DND-41 (cell line): ENCODE measurements around the gene CSF3R.

Source experiments
- ATAC-seq: fragments of 200-7000 bp; cut with Tn5 transposase; 3 replicates; pipeline ENCODE4 v1.9.1; 2021; ENCODE audit warnings: low read depth; ENCODE audit not compliant: insufficient read depth
- DNase-seq: peaks from one replicate; pipeline ENCODE4 v3.0.0-alpha.2; 2020
- H2AFZ ChIP-seq: 2 replicates; pipeline ENCODE4 v1.6.0; 2012; ENCODE audit warnings: low read depth, low read length
- H3K27ac ChIP-seq: 2 replicates; pipeline ENCODE4 v1.5.1; 2012; ENCODE audit warnings: low read length, inconsistent platforms
- H3K27me3 ChIP-seq: fragments of 200-600 bp; sonication (generic); 2 replicates; pipeline ENCODE4 v1.6.0; 2012; ENCODE audit warnings: low read length, mild to moderate bottlenecking, inconsistent platforms; ENCODE audit not compliant: insufficient read depth, poor library complexity
- H3K36me3 ChIP-seq: 2 replicates; pipeline ENCODE4 v1.5.1; 2012; ENCODE audit warnings: low read length, inconsistent platforms; ENCODE audit not compliant: insufficient read depth
- H3K4me1 ChIP-seq: 2 replicates; pipeline ENCODE4 v1.5.1; 2012; ENCODE audit warnings: mild to moderate bottlenecking, low read length; ENCODE audit not compliant: insufficient read depth
- H3K4me2 ChIP-seq: 2 replicates; pipeline ENCODE4 v1.6.0; 2012; ENCODE audit warnings: mild to moderate bottlenecking, moderate library complexity, low read length, inconsistent platforms; ENCODE audit not compliant: insufficient read depth
- H3K4me3 ChIP-seq, 2 experiments: fragments of 200-600 bp in 1 of 2; shearing (Covaris generic) in 1 of 2; 2 replicates each; pipeline ENCODE4 v1.5.1; 2012 to 2016; ENCODE audit warnings: inconsistent platforms in 2 of 2, low read length in 2 of 2, mild to moderate bottlenecking in 2 of 2, low read depth in 1 of 2, moderate library complexity in 1 of 2
- H3K79me2 ChIP-seq: 2 replicates; pipeline ENCODE4 v1.6.0; 2012; ENCODE audit warnings: low read length, inconsistent platforms; ENCODE audit not compliant: insufficient read depth
- H3K9ac ChIP-seq: 2 replicates; pipeline ENCODE4 v1.6.0; 2012; ENCODE audit warnings: low read depth, mild to moderate bottlenecking, inconsistent platforms, low read length, moderate library complexity
- H3K9me3 ChIP-seq: 2 replicates; pipeline ENCODE4 v1.5.1; 2012; ENCODE audit warnings: low read length, moderate library complexity, mild to moderate bottlenecking, inconsistent platforms; ENCODE audit not compliant: insufficient read depth, severe bottlenecking
- H4K20me1 ChIP-seq: 2 replicates; pipeline ENCODE4 v1.6.0; 2012; ENCODE audit warnings: low read length; ENCODE audit not compliant: insufficient read depth
- EZH2 ChIP-seq: IDR thresholded peaks from 3 replicates; pipeline ENCODE4 v1.6.1; 2012; ENCODE audit warnings: borderline replicate concordance, low read depth, mild to moderate bottlenecking, moderate library complexity, low read length, inconsistent platforms; ENCODE audit not compliant: severe bottlenecking
- TF ChIP-seq, protein P1 (sequence below): IDR thresholded peaks from 2 replicates; pipeline ENCODE4 v1.5.1; 2012; ENCODE audit warnings: borderline replicate concordance, low read length, moderate library complexity, mild to moderate bottlenecking; ENCODE audit not compliant: poor library complexity, severe bottlenecking; ENCODE audit errors: extremely low read depth

The CSF3R gene

DNA sequence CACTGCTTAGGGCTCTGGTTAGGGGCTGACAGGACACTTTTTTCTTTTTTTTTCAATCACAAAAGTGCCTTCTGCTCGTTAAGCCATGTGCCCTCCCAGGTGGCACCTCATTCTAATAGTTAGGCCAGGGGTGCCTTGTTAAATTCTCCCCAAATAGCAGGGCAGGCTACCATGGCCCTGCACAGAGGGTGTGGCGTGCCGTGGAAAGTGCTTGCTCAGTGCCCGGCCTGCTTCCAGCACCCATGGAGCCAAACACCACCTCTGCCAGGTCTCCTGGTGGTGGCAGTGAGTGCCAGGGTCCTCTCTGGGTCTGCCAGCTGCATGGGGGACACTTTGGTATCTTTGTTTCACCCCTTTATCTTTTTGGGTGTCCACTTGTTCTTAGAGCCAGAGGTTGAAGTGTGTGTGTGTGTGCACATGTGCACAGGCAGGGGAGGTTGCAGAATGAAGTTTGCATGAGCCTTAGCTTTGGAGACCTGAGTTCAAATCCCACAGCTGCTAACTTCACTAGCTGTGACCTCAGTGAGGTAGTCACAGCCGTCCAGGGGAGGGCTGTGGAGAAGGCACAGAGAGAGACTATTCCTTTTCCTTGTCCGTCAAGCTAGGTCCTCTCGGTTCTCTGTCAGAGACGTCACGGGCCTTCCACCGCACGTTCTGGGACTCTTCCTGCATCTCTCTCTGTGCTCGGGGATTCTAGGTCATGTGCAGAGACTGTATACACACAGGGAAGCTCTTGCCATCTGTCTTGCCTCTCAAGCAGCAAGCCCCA, 39.9 kb upstream of the CSF3R start:
- no peak overlapping the region for H3K4me3 ChIP-seq
- no peaks in the 10 kb centered on the region for H3K79me2 ChIP-seq
- H3K9me3 ChIP-seq, result no peaks in the 10 kb centered on the region
- H4K20me1 ChIP-seq, result no peaks in the 10 kb centered on the region
- TF ChIP-seq, protein P1, sequence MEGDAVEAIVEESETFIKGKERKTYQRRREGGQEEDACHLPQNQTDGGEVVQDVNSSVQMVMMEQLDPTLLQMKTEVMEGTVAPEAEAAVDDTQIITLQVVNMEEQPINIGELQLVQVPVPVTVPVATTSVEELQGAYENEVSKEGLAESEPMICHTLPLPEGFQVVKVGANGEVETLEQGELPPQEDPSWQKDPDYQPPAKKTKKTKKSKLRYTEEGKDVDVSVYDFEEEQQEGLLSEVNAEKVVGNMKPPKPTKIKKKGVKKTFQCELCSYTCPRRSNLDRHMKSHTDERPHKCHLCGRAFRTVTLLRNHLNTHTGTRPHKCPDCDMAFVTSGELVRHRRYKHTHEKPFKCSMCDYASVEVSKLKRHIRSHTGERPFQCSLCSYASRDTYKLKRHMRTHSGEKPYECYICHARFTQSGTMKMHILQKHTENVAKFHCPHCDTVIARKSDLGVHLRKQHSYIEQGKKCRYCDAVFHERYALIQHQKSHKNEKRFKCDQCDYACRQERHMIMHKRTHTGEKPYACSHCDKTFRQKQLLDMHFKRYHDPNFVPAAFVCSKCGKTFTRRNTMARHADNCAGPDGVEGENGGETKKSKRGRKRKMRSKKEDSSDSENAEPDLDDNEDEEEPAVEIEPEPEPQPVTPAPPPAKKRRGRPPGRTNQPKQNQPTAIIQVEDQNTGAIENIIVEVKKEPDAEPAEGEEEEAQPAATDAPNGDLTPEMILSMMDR, result no peak
- H3K36me3 ChIP-seq, result no peaks in the 10 kb centered on the region
- no peak overlapping the region for H3K9ac ChIP-seq
- H3K4me1 ChIP-seq, result no peaks in the 10 kb centered on the region
- no peak overlapping the region for H3K27ac ChIP-seq
- ATAC-seq (no peak), DNase-seq (no peak)
- no peaks in the 10 kb centered on the region for H3K27me3 ChIP-seq
- no peak overlapping the region for H2AFZ ChIP-seq
- no peak overlapping the region for H3K4me2 ChIP-seq

DNA sequence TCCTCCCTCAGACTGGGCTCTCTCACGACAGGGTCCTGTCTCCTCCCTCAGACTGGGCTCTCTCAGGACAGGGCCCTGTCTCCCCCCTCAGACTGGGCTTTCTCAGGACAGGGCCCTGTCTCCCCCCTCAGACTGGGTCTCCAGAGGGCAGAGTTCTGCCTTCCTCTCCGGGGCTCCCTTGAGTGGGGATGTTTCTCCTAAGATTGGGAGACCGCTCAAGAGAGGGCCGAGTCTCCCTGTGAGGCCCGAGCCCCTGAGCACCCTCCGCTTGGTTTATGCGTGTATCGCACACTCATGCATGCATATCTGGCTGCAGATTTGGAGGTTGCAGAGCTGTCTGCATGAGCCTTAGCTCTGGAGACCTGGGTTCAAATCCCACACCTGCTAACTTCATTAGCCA, 39.3 kb upstream of the CSF3R start:
- no peak for ATAC-seq
- no peak for TF ChIP-seq EZH2
- TF ChIP-seq, protein P1, result no peak
- DNase-seq, result no peak
- no peaks in the 10 kb centered on the region for H3K4me1 ChIP-seq
- H3K36me3 ChIP-seq, result no peaks in the 10 kb centered on the region
- H3K27me3 ChIP-seq, result no peaks in the 10 kb centered on the region
- no peak overlapping the region for H2AFZ ChIP-seq
- H3K9ac ChIP-seq, result no peak overlapping the region
- H3K27ac ChIP-seq, result no peak overlapping the region
- no peaks in the 10 kb centered on the region for H3K9me3 ChIP-seq
- H3K4me2 ChIP-seq, result no peak overlapping the region
- no peak overlapping the region for H3K4me3 ChIP-seq
- no peaks in the 10 kb centered on the region for H3K79me2 ChIP-seq
- no peaks in the 10 kb centered on the region for H4K20me1 ChIP-seq

DNA sequence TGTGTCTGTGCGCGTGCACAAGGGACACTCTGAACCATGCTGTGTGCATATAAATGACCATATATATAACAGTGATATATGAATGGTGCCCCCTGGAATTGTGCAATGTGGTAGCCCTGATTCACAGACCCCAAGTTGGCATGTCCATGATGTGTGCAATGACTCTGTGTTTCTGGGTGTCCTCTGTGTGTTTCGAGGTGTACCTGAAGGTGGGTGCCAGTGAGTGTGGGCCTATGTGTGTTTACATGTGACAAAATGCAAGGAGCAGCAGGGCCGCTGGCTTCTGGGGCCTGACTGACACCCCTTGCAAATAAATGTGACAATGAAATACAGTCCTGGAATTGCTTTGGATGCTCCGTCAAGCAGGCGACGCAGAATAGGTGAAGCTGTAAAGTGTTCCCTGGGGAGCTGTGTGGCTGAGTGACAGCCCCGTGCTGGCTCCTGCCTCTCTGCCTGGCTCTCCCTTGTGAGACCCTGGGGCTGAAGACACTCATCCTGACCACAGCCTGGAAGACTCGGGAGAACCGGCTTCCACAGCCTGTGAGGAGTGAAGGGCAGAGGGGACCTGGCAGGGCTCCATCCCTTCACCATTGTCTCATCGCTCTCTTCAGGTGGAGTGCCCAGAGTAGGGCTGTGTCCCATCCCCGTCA, 38.2 kb upstream of the CSF3R start:
- Histone ChIP-seq H3K4me2 (no peak overlapping the region), H2AFZ (no peak overlapping the region), H3K79me2 (no peaks in the 10 kb centered on the region), H3K9me3 (no peaks in the 10 kb centered on the region), H3K4me3 (no peak overlapping the region), H3K27ac (no peak overlapping the region), H3K27me3 (no peaks in the 10 kb centered on the region), H3K9ac (no peak overlapping the region), H3K36me3 (no peaks in the 10 kb centered on the region), H4K20me1 (no peaks in the 10 kb centered on the region), H3K4me1 (no peaks in the 10 kb centered on the region)
- ATAC-seq (no peak), DNase-seq (no peak)
- TF ChIP-seq, protein P1, result no peak
- no peak for TF ChIP-seq EZH2
